Epithelial cell of proximal tubule (primary cell): Measurements from ENCODE around the gene RHCG. TPM values are rescaled to one million over a fixed set of nuclear protein-coding genes. Genes with fewer than 3 reads are reported as not detected.

Experiments
- DNase-seq: peaks from one replicate; pipeline ENCODE4 v3.0.0-alpha.2; 2011; ENCODE audit warnings: low read depth
- H3K4me3 ChIP-seq: 2 replicates; pipeline ENCODE4 v1.5.1; 2011; ENCODE audit warnings: low read depth, mild to moderate bottlenecking, low read length
- CTCF ChIP-seq: conservative IDR thresholded peaks from 2 replicates; pipeline ENCODE4 v1.5.1; 2012; ENCODE audit warnings: low read depth, mild to moderate bottlenecking, low read length
- total RNA-seq: library from RNA; depleted of rRNA; stranded (reverse); fragments of >200 nt; gene quantifications from 2 replicates; pipeline ENCODE4 v1.2.3, GENCODE V29; 2015

Gene RHCG
- total RNA-seq, 1 donor from 2014 or later: not detected

GRCh38 chr15:89429986-89430385 is 66.4 kb downstream of the RHCG start:
- no peak overlapping the region for H3K4me3 ChIP-seq
- TF ChIP-seq CTCF: no peak

GRCh38 chr15:89429023-89429422 is 67.4 kb downstream of the RHCG start:
- DNase-seq: no peak
- H3K4me3 ChIP-seq: no peak overlapping the region
- TF ChIP-seq CTCF: no peak

More at GRCh38 chr15:89429986-89430385, 66.4 kb downstream of the RHCG start:
- DNase-seq: no peak

GRCh38 chr15:89428246-89428645 is 68.1 kb downstream of the RHCG start:
- H3K4me3 ChIP-seq: no peak overlapping the region
- DNase-seq: no peak
- no peak for TF ChIP-seq CTCF

DNA sequence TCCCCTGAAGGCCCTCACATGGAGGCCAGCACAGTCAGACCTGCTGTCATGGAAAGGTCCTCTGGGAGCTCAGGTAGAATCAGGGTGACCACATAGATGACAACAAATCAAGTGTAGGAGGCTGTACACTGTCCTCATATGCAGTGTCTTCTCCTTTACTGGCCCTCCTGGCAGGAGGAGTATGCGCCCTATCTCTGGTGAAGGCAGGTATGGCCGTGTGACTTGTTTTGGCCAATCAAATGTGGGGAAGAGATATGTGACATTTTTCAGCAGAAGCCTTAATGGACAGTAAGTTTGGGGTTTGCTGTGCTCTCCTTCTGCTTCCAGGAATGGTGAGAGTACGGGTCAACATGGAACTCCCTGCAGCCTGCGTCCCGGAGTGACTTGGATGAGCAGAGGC is 69.9 kb downstream of the RHCG start:
- no peak overlapping the region for H3K4me3 ChIP-seq
- no peak for TF ChIP-seq CTCF
- no peak for DNase-seq

DNA sequence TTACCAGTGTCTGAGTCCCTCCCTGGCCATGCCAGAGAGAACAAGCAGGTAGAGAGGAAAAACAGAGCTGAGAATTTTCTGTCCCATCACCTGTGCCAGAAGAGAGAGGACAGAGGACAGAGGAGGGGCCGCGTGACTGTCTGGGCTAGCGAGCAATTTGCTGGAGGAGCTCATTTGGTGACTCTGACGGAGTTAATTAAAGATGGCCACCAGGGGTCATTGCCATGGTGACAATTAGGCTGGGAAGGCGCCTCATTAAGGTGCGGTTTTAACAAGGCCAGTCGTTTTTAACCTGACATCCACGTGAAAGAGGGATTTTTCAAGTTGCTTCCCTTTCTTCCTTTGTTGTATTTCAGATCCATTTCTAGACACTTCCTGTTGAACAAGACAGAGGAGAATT is 72.4 kb downstream of the RHCG start:
- no peak for DNase-seq
- no peak for TF ChIP-seq CTCF

More for the DNA sequence above, 72.4 kb downstream of the RHCG start:
- H3K4me3 ChIP-seq: no peak overlapping the region

Other genes starting within 250 kb of the RHCG start
- 84.6 and 85.9 TPM in 2 replicates for gene POLG, start 161.8 kb downstream of the RHCG start, total RNA-seq
- gene TICRR, start 78.9 kb upstream of the RHCG start, total RNA-seq: 12.0 and 13.1 TPM in 2 replicates
- gene KIF7, start 158.9 kb upstream of the RHCG start, total RNA-seq: 5.4 and 6.1 TPM in 2 replicates
- gene PLIN1, start 182.8 kb upstream of the RHCG start, total RNA-seq: 0.06 and 0.14 TPM in 2 replicates
- gene PEX11A, start 194.2 kb upstream of the RHCG start, total RNA-seq: 3.5 and 4.5 TPM in 2 replicates
- not detected in 2 replicates for gene WDR93, start 194.2 kb upstream of the RHCG start, total RNA-seq